Activated CD4-positive, alpha-beta T cell treated with anti-CD3 and anti-CD28 coated beads, Interleukin-2, Interleukin-4, amounts not matched to agents 100 ng/mL and 50 ng/mL, durations not matched to agents 16 hours and 8 hours (primary cell): ENCODE results near the gene RASGEF1B.

Source experiments
- DNase-seq: peaks from one replicate; pipeline ENCODE4 v3.0.0-alpha.2; 2020; ENCODE audit warnings: low spot score

Gene RASGEF1B

GRCh38 chr4:81471588-81472280, at the start of gene RASGEF1B:
RASGEF1B (minus strand) TSS chr4:81471907; CDS start chr4:81459508, 12,399 bp downstream.
- peak; percentile 85 for DNase-seq

GRCh38 chr4:81519856-81520255, 48.1 kb upstream of the RASGEF1B start:
- DNase-seq: no peak

- no peak for DNase-seq
Measured at GRCh38 chr4:81519427-81519773, 47.7 kb upstream of the RASGEF1B start.

- DNase-seq: no peak
Measured at GRCh38 chr4:81518762-81519426, 47.2 kb upstream of the RASGEF1B start.

GRCh38 chr4:81516241-81516640, 44.5 kb upstream of the RASGEF1B start:
- no peak for DNase-seq

GRCh38 chr4:81512757-81513501, 41.2 kb upstream of the RASGEF1B start:
- no peak for DNase-seq

GRCh38 chr4:81512001-81512756, 40.5 kb upstream of the RASGEF1B start:
- no peak for DNase-seq

- no peak for DNase-seq
Measured at GRCh38 chr4:81510643-81511178, 39.0 kb upstream of the RASGEF1B start.

- DNase-seq: no peak
Measured at GRCh38 chr4:81509822-81510221, 38.1 kb upstream of the RASGEF1B start.

GRCh38 chr4:81509191-81509590, 37.5 kb upstream of the RASGEF1B start:
- no peak for DNase-seq

- peak; percentile 46 for DNase-seq
Measured at GRCh38 chr4:81508411-81509185, 36.9 kb upstream of the RASGEF1B start.

GRCh38 chr4:81507530-81507929, 35.8 kb upstream of the RASGEF1B start:
- DNase-seq: no peak

- DNase-seq: no peak
Measured at GRCh38 chr4:81506731-81507130, 35.0 kb upstream of the RASGEF1B start.

- DNase-seq: no peak
Measured at GRCh38 chr4:81505726-81506125, 34.0 kb upstream of the RASGEF1B start.

GRCh38 chr4:81505004-81505598, 33.4 kb upstream of the RASGEF1B start:
- peak; percentile 68 for DNase-seq

GRCh38 chr4:81504112-81505003, 32.7 kb upstream of the RASGEF1B start:
- no peak for DNase-seq

GRCh38 chr4:81503586-81503985, 31.9 kb upstream of the RASGEF1B start:
- no peak for DNase-seq

GRCh38 chr4:81502564-81502963, 30.9 kb upstream of the RASGEF1B start:
- no peak for DNase-seq

- no peak for DNase-seq
Measured at GRCh38 chr4:81499840-81500239, 28.1 kb upstream of the RASGEF1B start.
